ENCODE results near the gene CENPS.
A peak's percentile ranks its signal among the peaks of the same experiment; 100 is the strongest.
"Not testable (repeated sequence)": the region's sequence is repeated elsewhere in the genome, so short reads cannot be mapped to it uniquely, and the experiment has no call there.

The CENPS gene

GRCh38 chr1:10430216-10431069, at the start of gene CENPS:
Gene CENPS, plus strand, starts transcription at chr1:10430433. Its CDS starts 85 bp downstream, at chr1:10430518.
- DNase-seq, result peak; percentile 94 to 97

- no peak for DNase-seq
Observed at GRCh38 chr1:10380594-10381275, 49.5 kb upstream of the CENPS start.

GRCh38 chr1:10383630-10384029, 46.6 kb upstream of the CENPS start:
- DNase-seq, result no peak

GRCh38 chr1:10384219-10384618, 46.0 kb upstream of the CENPS start:
- no peak for DNase-seq

- DNase-seq, result no peak
Observed at GRCh38 chr1:10386761-10387676, 43.2 kb upstream of the CENPS start.

- no peak for DNase-seq
Observed at GRCh38 chr1:10387677-10388386, 42.4 kb upstream of the CENPS start.

- DNase-seq, result no peak
Observed at GRCh38 chr1:10388387-10388715, 41.9 kb upstream of the CENPS start.

- no peak for DNase-seq
Observed at GRCh38 chr1:10389271-10389973, 40.8 kb upstream of the CENPS start.

GRCh38 chr1:10396870-10397269, 33.4 kb upstream of the CENPS start:
- DNase-seq, result no peak

- no peak for DNase-seq
Observed at GRCh38 chr1:10398278-10398733, 31.9 kb upstream of the CENPS start.

GRCh38 chr1:10398734-10399443, 31.3 kb upstream of the CENPS start, which contains the start of gene PGD:
Gene PGD, plus strand, starts transcription at chr1:10399064. Its CDS starts 54 bp downstream, at chr1:10399118.
- DNase-seq, result peak; percentile 97 to 99

GRCh38 chr1:10399444-10399941, 30.7 kb upstream of the CENPS start:
- no peak for DNase-seq

GRCh38 chr1:10400013-10400412, 30.2 kb upstream of the CENPS start:
- no peak for DNase-seq

- DNase-seq, result no peak
Observed at GRCh38 chr1:10401281-10401680, 29.0 kb upstream of the CENPS start.

- no peak for DNase-seq
Observed at GRCh38 chr1:10402729-10403274, 27.4 kb upstream of the CENPS start.

- no peak for DNase-seq
Observed at GRCh38 chr1:10407201-10407600, 23.0 kb upstream of the CENPS start.

- DNase-seq, result no peak
Observed at GRCh38 chr1:10415211-10415930, 14.9 kb upstream of the CENPS start.

- DNase-seq, result not testable (repeated sequence)
Observed at GRCh38 chr1:10415967-10416366, 14.3 kb upstream of the CENPS start.

GRCh38 chr1:10418741-10419140, 11.5 kb upstream of the CENPS start:
- not testable (repeated sequence) for DNase-seq

GRCh38 chr1:10419351-10419750, 10.9 kb upstream of the CENPS start:
- DNase-seq, result no peak

Data from NCI-H446 (cell line).